Adrenal gland (tissue), 5 donors: ENCODE measurements around the gene JARID2.

Experiments
- POLR2A ChIP-seq, 2 donors: fragments of 450-650 bp; IDR thresholded peaks; one replicate each; pipeline ENCODE4 v1.6.1; 2017; ENCODE audit warnings: antibody characterized with exemption in 2 of 2, mild to moderate bottlenecking in 2 of 2, moderate library complexity in 1 of 2
- TF ChIP-seq, protein P1 (sequence below), 6 experiments: fragments of 450-650 bp in 4 of 6; fragments of 200-600 bp in 2 of 6; sonication (generic) in 1 of 6; IDR thresholded peaks; 1 replicate in 5 of 6; 2 replicates in 1 of 6; pipeline versions ENCODE4 v1.5.1 to v1.8.0; 2016 to 2021; ENCODE audit warnings: antibody characterized with exemption in 6 of 6, mild to moderate bottlenecking in 2 of 6, moderate library complexity in 1 of 6
- donor health status: DM: no; HTN: no; CAD: no.

DNA sequence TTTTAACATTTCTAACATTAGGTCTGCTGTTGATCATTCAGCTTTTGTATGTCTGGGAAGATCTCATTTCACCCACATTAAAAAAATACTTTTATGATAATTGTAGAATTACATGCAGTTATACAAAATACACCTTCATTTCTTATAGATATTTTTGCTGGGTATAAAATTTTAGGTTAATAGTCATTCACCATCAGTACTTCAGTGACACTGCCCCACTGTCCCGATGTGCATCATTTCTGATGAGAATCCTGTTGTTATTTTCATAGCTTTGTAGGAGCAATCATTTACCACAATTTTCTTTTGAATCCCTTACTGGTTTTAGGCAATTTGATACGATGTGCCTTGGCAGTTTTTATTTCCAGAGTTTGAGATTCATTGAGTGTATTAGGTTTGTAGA lies 173.6 kb downstream of the JARID2 start:
- TF ChIP-seq, protein P1, sequence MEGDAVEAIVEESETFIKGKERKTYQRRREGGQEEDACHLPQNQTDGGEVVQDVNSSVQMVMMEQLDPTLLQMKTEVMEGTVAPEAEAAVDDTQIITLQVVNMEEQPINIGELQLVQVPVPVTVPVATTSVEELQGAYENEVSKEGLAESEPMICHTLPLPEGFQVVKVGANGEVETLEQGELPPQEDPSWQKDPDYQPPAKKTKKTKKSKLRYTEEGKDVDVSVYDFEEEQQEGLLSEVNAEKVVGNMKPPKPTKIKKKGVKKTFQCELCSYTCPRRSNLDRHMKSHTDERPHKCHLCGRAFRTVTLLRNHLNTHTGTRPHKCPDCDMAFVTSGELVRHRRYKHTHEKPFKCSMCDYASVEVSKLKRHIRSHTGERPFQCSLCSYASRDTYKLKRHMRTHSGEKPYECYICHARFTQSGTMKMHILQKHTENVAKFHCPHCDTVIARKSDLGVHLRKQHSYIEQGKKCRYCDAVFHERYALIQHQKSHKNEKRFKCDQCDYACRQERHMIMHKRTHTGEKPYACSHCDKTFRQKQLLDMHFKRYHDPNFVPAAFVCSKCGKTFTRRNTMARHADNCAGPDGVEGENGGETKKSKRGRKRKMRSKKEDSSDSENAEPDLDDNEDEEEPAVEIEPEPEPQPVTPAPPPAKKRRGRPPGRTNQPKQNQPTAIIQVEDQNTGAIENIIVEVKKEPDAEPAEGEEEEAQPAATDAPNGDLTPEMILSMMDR (IDR thresholded peaks at IDR 0.05) = no peak
- TF ChIP-seq POLR2A (IDR thresholded peaks at IDR 0.05) = no peak
